HG02623 (cell line): ENCODE measurements around the gene XRRA1.
"Not testable (repeated sequence)": the region's sequence is repeated elsewhere in the genome, so short reads cannot be mapped to it uniquely, and the experiment has no call there.

Source experiments
- ATAC-seq: cut with Tn5 transposase; IDR thresholded peaks from one replicate; pipeline ENCODE4 v1.9.1; 2021; ENCODE audit warnings: moderate library complexity; ENCODE audit not compliant: unreplicated experiment

The XRRA1 gene

GRCh38 chr11:74909385-74909784 lies 39.5 kb downstream of the XRRA1 start:
- no peak for ATAC-seq

- ATAC-seq, result no peak
These were observed 43.6 kb downstream of the XRRA1 start for GRCh38 chr11:74905326-74905725.

- no peak for ATAC-seq
These were observed 46.5 kb downstream of the XRRA1 start for GRCh38 chr11:74902342-74902741.

- ATAC-seq, result no peak
These were observed 52.6 kb downstream of the XRRA1 start for GRCh38 chr11:74896311-74896710.

GRCh38 chr11:74895340-74896116 lies 53.4 kb downstream of the XRRA1 start:
- ATAC-seq, result no peak

- not testable (repeated sequence) for ATAC-seq
These were observed 55.9 kb downstream of the XRRA1 start for GRCh38 chr11:74893015-74893414.

- ATAC-seq, result no peak
These were observed 71.8 kb downstream of the XRRA1 start for GRCh38 chr11:74877132-74877531.

GRCh38 chr11:74871037-74871436 lies 77.9 kb downstream of the XRRA1 start:
- ATAC-seq, result no peak

- no peak for ATAC-seq
These were observed 78.4 kb downstream of the XRRA1 start for GRCh38 chr11:74870485-74870884.

- no peak for ATAC-seq
These were observed 82.3 kb downstream of the XRRA1 start for GRCh38 chr11:74866557-74866956.

GRCh38 chr11:74863410-74863809 lies 85.5 kb downstream of the XRRA1 start:
- no peak for ATAC-seq

GRCh38 chr11:74860743-74861142 lies 88.1 kb downstream of the XRRA1 start:
- ATAC-seq, result no peak

GRCh38 chr11:74853223-74853622 lies 95.7 kb downstream of the XRRA1 start:
- no peak for ATAC-seq

GRCh38 chr11:74849525-74850391 lies 99.1 kb downstream of the XRRA1 start:
- no peak for ATAC-seq

GRCh38 chr11:74847895-74848294 lies 101.0 kb downstream of the XRRA1 start:
- ATAC-seq, result no peak

GRCh38 chr11:74847395-74847794 lies 101.5 kb downstream of the XRRA1 start:
- ATAC-seq, result no peak

GRCh38 chr11:74846770-74847169 lies 102.1 kb downstream of the XRRA1 start:
- ATAC-seq, result no peak

- ATAC-seq, result no peak
These were observed 102.8 kb downstream of the XRRA1 start for GRCh38 chr11:74845978-74846517.

GRCh38 chr11:74844865-74845264 lies 104.0 kb downstream of the XRRA1 start:
- ATAC-seq, result no peak

GRCh38 chr11:74844072-74844471 lies 104.8 kb downstream of the XRRA1 start:
- no peak for ATAC-seq

- no peak for ATAC-seq
These were observed 105.9 kb downstream of the XRRA1 start for GRCh38 chr11:74842967-74843366.

- no peak for ATAC-seq
These were observed 108.4 kb downstream of the XRRA1 start for GRCh38 chr11:74840486-74840885.
